MM.1S (cell line): ENCODE measurements around the gene CRYZ.

Experiments
- CTCF ChIP-seq: fragments of 300-600 bp; sonication (generic); IDR thresholded peaks from 2 replicates; pipeline ENCODE4 v1.5.1; 2016; ENCODE audit warnings: antibody characterized with exemption, low read length, mixed read lengths
- EZH2 ChIP-seq: fragments of 300-600 bp; sonication (generic); optimal IDR thresholded peaks from 2 replicates; pipeline ENCODE3; 2017; ENCODE audit warnings: low read depth, mild to moderate bottlenecking, antibody characterized with exemption, low read length, mixed read lengths

- no peak for TF ChIP-seq CTCF
- TF ChIP-seq EZH2, result no peak
Measured at GRCh38 chr1:74673351-74674111, 59.3 kb downstream of the CRYZ start, which contains the start of gene ERICH3.
